IPS DF 4.7 (cell line): Measurements from ENCODE around the gene QARS1.

Experiments used
- DNase-seq: peaks from one replicate; pipeline ENCODE4 v3.0.0-alpha.2; 2013; ENCODE audit warnings: low spot score; ENCODE audit errors: extremely low read depth

QARS1 gene

DNA sequence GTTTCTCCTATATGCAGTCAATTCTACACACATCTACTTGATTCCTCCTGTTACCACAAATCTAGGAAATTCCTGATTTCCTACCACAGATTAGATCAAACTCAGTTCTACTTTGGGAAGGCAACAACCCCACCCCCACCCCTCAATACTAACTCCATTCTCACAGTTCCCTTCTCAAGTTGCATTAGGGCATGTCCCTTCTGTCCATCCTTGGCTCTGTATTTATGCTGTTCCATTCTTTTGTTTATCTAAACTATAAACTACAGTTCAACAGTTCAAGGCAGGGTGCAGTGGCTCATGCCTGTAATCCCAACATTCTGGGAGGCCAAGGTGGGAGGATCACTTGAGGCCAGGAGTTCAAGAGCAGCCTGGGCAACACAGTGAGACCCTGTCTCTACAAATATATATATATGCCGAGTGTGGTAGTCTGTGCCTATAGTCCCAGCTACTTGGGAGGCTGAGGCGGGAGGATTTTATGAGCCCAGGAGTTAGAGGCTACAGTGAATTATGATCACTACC is 50.2 kb downstream of the QARS1 start:
- DNase-seq: no peak

DNA sequence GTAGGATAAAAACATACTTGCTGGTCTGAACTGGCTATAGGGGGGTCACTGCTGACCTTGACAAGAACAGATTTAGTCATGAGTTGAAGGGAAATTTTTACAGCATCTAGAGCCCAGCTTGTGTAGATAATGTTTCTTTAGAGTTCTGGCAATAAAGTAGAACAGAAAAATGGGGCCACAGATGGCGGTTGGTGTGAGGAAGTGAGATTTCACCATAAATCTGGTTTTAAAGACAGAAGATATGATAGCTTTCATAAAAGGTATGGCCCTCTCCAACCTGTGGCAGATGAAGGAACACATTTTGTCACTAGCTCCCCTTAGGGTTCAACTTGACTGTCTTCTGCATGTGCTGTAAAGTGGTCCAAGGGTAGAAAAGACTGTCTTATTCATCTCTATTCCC is 51.0 kb downstream of the QARS1 start:
- DNase-seq: no peak
